GM18498 (cell line): ENCODE results near the gene PADI2.

Source experiments
- ATAC-seq: cut with Tn5 transposase; IDR thresholded peaks from one replicate; pipeline ENCODE4 v1.9.1; 2021; ENCODE audit warnings: mild to moderate bottlenecking, moderate library complexity; ENCODE audit not compliant: unreplicated experiment

PADI2 gene

GRCh38 chr1:17140279-17140678 lies 21.0 kb upstream of the PADI2 start:
- no peak for ATAC-seq

DNA sequence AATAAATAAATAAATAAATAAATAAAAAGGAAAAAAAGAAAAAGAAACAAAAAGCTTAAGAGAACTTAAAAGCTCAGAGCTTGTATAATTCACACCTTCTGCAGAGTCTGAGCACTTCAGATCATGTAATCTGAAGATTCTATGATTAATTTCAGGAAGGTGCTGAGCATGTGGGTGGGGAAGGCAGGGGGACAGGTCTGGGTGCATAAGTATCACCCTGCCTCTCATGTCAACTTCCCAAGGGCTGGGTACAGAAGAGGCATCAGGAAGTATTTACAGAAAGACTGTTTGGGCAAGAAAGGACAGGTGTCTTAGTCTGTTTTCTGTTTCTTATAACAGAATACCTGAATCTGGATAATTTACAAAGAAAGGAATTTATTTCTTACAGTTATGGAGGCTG lies 20.4 kb upstream of the PADI2 start:
- ATAC-seq = no peak

DNA sequence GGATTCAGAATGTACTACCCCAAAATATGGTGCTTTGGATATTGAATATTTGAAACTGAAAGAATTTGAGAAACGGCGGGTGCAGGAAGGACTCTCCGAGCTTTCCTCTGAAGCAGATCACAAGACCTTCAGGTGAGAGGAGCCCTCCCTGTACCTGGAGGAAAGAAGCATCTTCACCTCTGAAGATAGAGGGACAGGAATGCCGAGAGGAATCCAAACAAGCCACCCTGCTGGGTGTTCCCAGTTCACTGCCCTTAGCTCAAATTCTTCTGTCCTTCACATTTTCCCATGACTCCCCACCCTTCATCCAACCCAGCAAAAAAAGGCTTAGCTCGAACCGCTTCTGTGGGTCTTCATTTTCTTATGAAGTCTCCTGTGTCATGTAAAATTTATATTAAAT lies 18.2 kb upstream of the PADI2 start:
- ATAC-seq = no peak

DNA sequence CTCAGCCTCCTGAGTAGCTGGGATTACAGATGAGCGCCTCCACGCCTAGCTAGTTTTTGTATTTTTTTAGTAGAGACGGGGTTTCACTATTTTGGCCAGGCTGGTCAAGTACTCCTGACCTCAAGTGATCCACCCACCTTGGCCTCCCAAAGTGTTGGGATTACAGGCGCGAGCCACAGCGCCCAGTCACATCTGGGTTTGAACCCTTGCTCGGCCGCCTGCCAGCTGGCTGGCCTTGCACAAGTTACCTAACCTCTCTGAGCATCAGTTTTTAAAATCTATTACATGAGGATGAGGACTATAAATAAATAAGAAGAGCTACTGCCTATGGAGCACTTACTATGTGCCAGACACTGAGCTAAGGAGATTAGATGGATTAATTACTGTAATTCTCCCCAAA lies 17.7 kb upstream of the PADI2 start:
- no peak for ATAC-seq

GRCh38 chr1:17136145-17136544 lies 16.9 kb upstream of the PADI2 start:
- no peak for ATAC-seq

DNA sequence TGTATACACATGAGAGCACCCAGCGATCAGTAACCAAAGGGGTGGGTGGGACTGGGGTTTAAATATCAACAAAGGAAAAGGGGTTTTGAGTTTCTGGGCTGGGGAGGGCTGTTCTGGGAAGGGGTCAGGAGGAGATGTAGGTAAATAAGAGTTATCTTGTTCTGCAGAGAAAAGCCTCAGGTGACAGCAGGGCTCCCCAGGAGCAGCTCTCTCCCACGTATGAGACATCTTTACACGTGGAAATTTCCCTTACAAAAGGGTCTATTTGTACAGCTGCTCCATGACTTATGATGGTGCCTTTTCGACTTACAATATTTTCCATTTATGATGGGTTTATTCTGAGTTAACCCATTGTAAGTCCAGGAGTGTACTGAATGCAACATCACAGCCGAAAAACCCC lies 16.3 kb upstream of the PADI2 start:
- no peak for ATAC-seq

- no peak for ATAC-seq
Measured at GRCh38 chr1:17134724-17135123, 15.5 kb upstream of the PADI2 start.

DNA sequence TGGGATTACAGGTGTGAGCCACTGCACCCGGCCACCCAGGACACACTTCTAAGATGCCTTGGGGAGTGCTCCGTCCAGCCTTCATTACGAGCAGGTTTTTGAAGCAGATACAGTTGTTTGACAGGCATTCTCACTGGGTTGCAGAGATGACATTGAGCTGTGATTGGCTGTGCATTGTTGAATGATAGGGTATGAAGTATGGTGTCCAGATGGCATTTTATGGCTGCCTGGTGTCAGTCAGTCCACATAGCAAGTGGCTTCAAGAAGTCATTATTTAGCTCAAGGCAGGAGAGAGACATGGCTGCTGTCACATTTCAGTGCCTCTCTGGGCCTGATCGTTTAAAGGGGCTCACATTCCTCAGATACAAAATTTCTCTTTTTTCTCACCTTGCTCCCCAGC lies 14.8 kb upstream of the PADI2 start:
- ATAC-seq = no peak

- no peak for ATAC-seq
Measured at GRCh38 chr1:17130138-17130635, 10.9 kb upstream of the PADI2 start.

GRCh38 chr1:17128361-17128760 lies 9.1 kb upstream of the PADI2 start:
- ATAC-seq = no peak

GRCh38 chr1:17125756-17126237 lies 6.5 kb upstream of the PADI2 start:
- no peak for ATAC-seq

DNA sequence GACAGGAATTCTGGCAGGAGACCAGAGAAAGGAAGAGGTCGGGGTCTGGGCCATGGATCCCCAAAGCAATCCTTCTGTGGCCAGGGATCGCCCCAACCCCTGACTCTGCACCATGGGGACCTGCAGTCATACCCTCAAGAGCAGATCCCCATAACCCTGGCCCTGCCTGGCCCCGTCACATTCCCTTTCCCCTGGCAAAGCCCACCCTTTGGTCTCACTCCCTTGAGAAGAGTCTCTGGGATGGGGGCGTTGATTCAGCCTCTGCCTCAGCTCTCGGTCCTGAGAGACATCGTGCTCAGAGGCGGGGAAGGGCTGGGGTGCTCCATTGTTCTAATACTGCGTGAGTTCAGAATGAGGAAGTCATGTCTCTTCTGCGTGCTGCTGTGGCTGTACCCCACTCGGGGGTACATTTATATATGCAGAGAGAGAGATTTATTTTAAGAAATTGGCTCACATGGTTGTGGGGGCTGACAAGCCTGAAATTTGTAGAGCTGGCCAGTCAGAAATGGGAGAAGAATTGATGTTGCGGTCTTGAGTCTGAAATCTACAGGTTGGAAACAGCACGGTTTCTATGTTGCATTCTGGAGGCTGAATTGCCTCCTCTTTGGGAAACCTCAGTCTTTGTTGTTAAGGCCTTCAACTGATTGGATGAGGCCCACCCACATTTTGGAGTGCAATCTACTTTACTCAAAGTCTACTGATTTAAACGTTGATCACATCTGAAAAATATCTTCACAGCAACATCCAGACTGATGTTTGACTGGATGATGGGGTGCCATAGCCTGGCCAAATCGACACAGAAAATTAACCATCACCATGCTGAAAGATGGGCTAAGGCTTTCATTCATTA lies 4.2 kb upstream of the PADI2 start:
- ATAC-seq = no peak

DNA sequence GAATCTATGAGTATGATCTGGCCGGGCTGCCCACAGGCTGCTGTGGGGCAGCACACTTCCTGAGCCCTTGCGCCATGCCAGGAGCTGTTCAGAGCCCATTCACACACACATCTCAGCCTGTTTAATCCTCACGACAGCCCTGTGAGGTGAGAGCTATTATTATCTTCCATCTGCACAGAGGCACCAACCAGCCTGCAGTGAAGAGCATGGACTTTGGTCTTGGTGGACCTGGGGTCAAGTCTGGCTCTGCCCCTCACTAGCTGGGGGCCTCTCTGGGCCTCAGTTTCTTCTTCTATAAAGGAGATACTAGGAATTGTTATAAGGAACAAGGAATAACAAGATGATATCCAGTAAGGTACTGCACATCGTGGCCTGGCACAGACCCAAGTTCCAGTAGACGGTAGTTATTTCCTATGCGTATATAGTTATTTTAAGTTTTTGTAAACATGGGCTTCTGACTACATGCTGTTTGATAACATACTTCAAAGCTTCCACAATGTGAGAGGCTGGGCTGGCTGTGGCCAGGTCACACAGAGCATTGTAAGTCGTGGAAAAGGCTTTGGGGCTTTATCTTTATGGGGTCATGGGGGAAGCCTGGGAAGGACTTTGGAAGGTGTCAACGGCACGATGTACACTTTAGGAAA lies 3.4 kb upstream of the PADI2 start:
- no peak for ATAC-seq

DNA sequence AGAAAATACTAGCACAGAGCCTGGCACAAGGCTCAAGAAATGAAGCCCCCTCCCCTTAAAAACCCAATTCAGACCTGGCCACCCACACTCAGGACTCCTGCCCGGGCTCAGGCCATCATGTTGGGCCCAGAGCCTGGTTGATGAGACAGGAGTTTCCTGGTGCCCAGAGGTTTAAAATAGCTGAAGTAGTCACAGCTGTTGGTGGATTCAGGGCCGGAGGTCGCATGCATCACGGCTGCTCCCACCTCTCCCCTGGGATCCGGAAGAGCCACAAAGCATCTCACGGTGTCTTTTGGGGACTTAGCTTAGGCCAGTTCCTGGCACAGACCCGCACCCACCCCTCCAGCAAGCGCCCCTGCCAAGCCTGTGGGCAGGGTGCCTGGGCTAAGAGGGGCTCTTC lies 2.6 kb upstream of the PADI2 start:
- ATAC-seq = no peak

- no peak for ATAC-seq
Measured at GRCh38 chr1:17120962-17121837, 1.9 kb upstream of the PADI2 start.

DNA sequence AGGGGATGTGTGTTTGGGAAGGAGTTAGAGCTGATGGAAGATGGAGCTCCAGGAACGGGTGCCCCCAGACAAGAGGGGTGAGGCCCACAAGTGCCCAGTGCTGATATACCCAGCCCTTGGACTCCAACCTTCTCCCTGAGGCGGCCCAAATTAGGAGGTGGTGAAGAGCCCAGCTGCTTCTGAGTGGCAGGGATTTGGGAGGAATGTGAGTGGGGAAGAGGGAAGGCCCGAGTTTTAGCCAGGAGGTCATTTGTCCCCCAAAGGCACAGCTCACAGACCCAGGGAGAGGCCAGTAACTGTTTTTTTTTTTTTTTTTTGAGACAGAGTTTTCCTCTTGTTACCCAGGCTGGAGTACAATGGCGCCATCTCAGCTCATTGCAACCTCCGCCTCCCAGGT lies 1.2 kb upstream of the PADI2 start:
- no peak for ATAC-seq

GRCh38 chr1:17119773-17120480 lies 676 bp upstream of the PADI2 start:
- no peak for ATAC-seq

- no peak for ATAC-seq
Measured at GRCh38 chr1:17118706-17119075, 560 bp downstream of the PADI2 start.

GRCh38 chr1:17118268-17118667 lies 983 bp downstream of the PADI2 start:
- ATAC-seq = no peak

GRCh38 chr1:17117451-17118265 lies 1.6 kb downstream of the PADI2 start:
- no peak for ATAC-seq
